Inferior parietal cortex (tissue), 1 donor: ENCODE measurements around the gene TAS2R50.
"Not testable (repeated sequence)": the region's sequence is repeated elsewhere in the genome, so short reads cannot be mapped to it uniquely, and the experiment has no call there.

Experiments
- DNase-seq: peaks from one replicate; pipeline ENCODE4 v3.0.0-alpha.2; 2016; ENCODE audit errors: extremely low spot score

The TAS2R50 gene

GRCh38 chr12:10986812-10987211 is at the start of gene TAS2R50:
Gene TAS2R50 (minus strand): TSS chr12:10986912. CDS start chr12:10986860, 52 bp downstream.
- DNase-seq = no peak

- not testable (repeated sequence) for DNase-seq
These were observed 47.2 kb upstream of the TAS2R50 start for GRCh38 chr12:11033959-11034358.

GRCh38 chr12:11031307-11031706 is 44.6 kb upstream of the TAS2R50 start, which contains the start of gene TAS2R31:
Gene TAS2R31 (minus strand): TSS chr12:11031407. CDS start chr12:11031335, 72 bp downstream.
- DNase-seq = no peak

- DNase-seq = no peak
These were observed 39.4 kb upstream of the TAS2R50 start for GRCh38 chr12:11026118-11026517.

GRCh38 chr12:11023387-11023786 is 36.7 kb upstream of the TAS2R50 start:
- DNase-seq = no peak

- no peak for DNase-seq
These were observed 35.8 kb upstream of the TAS2R50 start, which contains the start of gene TAS2R19 for GRCh38 chr12:11022520-11022919. Gene TAS2R19 (minus strand): TSS chr12:11022620. CDS start chr12:11022571, 49 bp downstream.

GRCh38 chr12:11016937-11017336 is 30.2 kb upstream of the TAS2R50 start:
- DNase-seq = peak; percentile 61

- no peak for DNase-seq
These were observed 29.2 kb upstream of the TAS2R50 start for GRCh38 chr12:11015775-11016430.

- no peak for DNase-seq
These were observed 27.5 kb upstream of the TAS2R50 start for GRCh38 chr12:11014234-11014633.

- no peak for DNase-seq
These were observed 20.9 kb upstream of the TAS2R50 start for GRCh38 chr12:11007608-11008007.

GRCh38 chr12:10998204-10998603 is 11.5 kb upstream of the TAS2R50 start, which contains the start of gene TAS2R20:
Gene TAS2R20 (minus strand): TSS chr12:10998304. CDS start chr12:10997875, 429 bp downstream.
- no peak for DNase-seq

GRCh38 chr12:10994307-10994706 is 7.6 kb upstream of the TAS2R50 start:
- DNase-seq = no peak

- no peak for DNase-seq
These were observed 2.4 kb upstream of the TAS2R50 start for GRCh38 chr12:10989107-10989506.

- no peak for DNase-seq
These were observed 4.5 kb downstream of the TAS2R50 start for GRCh38 chr12:10982244-10982643.

GRCh38 chr12:10974965-10975364 is 11.7 kb downstream of the TAS2R50 start:
- no peak for DNase-seq

GRCh38 chr12:10968765-10969456 is 17.8 kb downstream of the TAS2R50 start:
- no peak for DNase-seq

- no peak for DNase-seq
These were observed 19.3 kb downstream of the TAS2R50 start for GRCh38 chr12:10967409-10967808.

GRCh38 chr12:10966314-10966713 is 20.4 kb downstream of the TAS2R50 start:
- no peak for DNase-seq

GRCh38 chr12:10965476-10965875 is 21.2 kb downstream of the TAS2R50 start:
- DNase-seq = no peak

- no peak for DNase-seq
These were observed 26.5 kb downstream of the TAS2R50 start for GRCh38 chr12:10960211-10960610.

- peak; percentile 53 for DNase-seq
These were observed 26.9 kb downstream of the TAS2R50 start for GRCh38 chr12:10959804-10960203.

GRCh38 chr12:10957741-10958140 is 29.0 kb downstream of the TAS2R50 start:
- no peak for DNase-seq

GRCh38 chr12:10956085-10956484 is 30.6 kb downstream of the TAS2R50 start:
- DNase-seq = no peak
